PC-9 (cell line): ENCODE data around the gene RNF151.

Experiments
- EZH2 ChIP-seq: fragments of 200-600 bp; sonication (generic); IDR thresholded peaks from 2 replicates; pipeline ENCODE4 v1.8.0; 2017; ENCODE audit warnings: antibody characterized with exemption, low read depth
- TF ChIP-seq, protein P1 (sequence below): fragments of 200-600 bp; sonication (generic); conservative IDR thresholded peaks from 2 replicates; pipeline ENCODE4 v1.6.1; 2017; ENCODE audit warnings: mixed run types, antibody characterized with exemption, mild to moderate bottlenecking, moderate library complexity

- TF ChIP-seq, protein P1, sequence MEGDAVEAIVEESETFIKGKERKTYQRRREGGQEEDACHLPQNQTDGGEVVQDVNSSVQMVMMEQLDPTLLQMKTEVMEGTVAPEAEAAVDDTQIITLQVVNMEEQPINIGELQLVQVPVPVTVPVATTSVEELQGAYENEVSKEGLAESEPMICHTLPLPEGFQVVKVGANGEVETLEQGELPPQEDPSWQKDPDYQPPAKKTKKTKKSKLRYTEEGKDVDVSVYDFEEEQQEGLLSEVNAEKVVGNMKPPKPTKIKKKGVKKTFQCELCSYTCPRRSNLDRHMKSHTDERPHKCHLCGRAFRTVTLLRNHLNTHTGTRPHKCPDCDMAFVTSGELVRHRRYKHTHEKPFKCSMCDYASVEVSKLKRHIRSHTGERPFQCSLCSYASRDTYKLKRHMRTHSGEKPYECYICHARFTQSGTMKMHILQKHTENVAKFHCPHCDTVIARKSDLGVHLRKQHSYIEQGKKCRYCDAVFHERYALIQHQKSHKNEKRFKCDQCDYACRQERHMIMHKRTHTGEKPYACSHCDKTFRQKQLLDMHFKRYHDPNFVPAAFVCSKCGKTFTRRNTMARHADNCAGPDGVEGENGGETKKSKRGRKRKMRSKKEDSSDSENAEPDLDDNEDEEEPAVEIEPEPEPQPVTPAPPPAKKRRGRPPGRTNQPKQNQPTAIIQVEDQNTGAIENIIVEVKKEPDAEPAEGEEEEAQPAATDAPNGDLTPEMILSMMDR: no peak
- no peak for TF ChIP-seq EZH2
Observed at GRCh38 chr16:1938316-1938715, 28.3 kb upstream of the RNF151 start.
